Measurements from ENCODE around the gene FSTL3. TPM values are rescaled to one million over a fixed set of nuclear protein-coding genes. Genes with fewer than 3 reads are reported as not detected.
A peak's percentile ranks its signal among the peaks of the same experiment; 100 is the strongest.

Gene FSTL3
- total RNA-seq, 4 donors from 2014 or later = 14.4 to 51.6 (median 43.5) TPM

DNA sequence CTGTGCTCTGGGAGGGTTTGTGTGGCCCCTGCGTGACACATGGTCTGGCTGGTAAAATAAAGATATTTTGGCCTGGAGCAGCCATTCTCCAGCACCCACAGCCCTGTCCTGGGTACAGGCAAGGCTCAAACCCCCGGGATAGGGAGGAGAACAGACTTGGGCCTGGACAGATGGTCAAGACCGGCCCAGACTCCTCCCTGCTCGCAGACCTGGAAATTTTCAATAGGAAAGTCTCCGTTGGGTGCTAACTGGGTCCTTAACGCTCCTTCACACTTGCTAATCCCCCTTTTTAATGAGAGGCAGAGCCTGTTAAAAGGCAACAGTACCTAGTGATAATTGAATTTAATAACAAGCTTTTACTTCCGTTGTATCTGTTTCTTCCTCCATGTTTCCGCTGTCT, 35.1 kb downstream of the FSTL3 start:
- DNase-seq (ENCODE audit: low spot score in 2 of 2) = no peak
- TF ChIP-seq, protein P1, sequence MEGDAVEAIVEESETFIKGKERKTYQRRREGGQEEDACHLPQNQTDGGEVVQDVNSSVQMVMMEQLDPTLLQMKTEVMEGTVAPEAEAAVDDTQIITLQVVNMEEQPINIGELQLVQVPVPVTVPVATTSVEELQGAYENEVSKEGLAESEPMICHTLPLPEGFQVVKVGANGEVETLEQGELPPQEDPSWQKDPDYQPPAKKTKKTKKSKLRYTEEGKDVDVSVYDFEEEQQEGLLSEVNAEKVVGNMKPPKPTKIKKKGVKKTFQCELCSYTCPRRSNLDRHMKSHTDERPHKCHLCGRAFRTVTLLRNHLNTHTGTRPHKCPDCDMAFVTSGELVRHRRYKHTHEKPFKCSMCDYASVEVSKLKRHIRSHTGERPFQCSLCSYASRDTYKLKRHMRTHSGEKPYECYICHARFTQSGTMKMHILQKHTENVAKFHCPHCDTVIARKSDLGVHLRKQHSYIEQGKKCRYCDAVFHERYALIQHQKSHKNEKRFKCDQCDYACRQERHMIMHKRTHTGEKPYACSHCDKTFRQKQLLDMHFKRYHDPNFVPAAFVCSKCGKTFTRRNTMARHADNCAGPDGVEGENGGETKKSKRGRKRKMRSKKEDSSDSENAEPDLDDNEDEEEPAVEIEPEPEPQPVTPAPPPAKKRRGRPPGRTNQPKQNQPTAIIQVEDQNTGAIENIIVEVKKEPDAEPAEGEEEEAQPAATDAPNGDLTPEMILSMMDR (IDR thresholded peaks at IDR 0.05) = no peak
- TF ChIP-seq POLR2A (IDR thresholded peaks at IDR 0.05) = no peak
- H3K4me3 ChIP-seq (ENCODE audit: low read depth, poor library complexity, severe bottlenecking) = no peak overlapping the region
- intact Hi-C loops (cut with DNase I; ENCODE audit: low total_unique reads) = no loop called here
- 69 to 71% methylated on average over 8 of the region's 8 CpGs for WGBS, 2 donors

DNA sequence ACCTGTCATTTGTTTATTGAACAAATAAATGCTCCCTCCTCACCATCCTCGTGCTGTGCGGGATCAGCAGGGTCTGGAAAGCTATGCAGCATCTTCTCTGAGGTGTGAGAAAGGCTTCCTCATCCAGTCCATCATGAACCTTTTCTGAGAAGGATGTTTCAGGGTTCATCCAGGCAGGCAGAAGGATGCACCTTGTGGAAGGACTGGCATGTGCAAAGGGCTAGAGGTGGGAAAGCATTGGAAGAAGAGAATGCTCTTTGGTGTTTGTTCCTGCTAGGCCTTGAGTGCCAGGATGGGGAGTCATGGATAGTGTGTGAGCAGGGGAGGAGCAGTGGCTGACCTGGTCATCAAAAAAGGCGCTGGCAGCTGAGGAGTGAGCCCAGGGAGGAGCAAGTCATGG, 39.2 kb downstream of the FSTL3 start:
- TF ChIP-seq, protein P1 (IDR thresholded peaks at IDR 0.05) = no peak
- TF ChIP-seq POLR2A (IDR thresholded peaks at IDR 0.05) = no peak
- WGBS, 2 donors = 94 to 100% methylated on average over 3 of the region's 3 CpGs
- intact Hi-C loops (cut with DNase I; ENCODE audit: low total_unique reads) = no loop called here

DNA sequence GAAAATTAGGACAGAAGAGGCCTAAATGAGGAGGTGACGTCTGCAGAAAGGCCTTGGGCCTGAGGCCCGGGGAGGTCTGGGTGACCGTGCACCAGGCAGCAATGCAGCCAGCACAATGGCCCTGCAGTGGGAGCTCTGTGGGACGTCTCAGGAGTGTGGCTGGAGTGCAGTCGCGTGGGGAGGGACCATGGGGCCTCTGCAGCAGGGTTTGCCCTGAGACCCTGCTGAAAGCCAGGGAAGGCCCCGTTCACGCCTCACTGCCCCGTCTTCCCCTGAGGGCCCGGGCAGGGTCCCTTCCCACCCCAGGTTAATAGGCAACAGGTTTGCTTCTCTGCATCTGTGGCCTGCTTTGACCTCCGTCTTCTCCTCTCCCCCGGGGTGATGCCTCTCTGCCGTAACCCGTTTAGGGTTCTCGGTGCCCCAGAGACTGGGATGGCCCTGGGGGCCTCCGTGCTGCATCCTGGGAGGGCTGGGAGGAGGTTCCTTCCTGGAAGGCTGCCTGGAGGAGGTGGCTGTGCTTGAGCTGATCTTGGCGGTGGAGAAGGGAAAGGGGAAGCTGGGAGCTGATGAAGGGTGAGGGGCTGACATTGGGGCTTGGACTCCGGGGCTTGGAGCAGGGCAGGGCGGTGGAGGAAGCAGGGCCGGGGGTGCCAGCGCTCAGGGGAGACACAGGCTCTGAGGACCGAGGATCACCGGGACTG, 42.2 kb downstream of the FSTL3 start:
- H3K4me3 ChIP-seq (ENCODE audit: low read depth, poor library complexity, severe bottlenecking) = no peak overlapping the region
- intact Hi-C loops (cut with DNase I; ENCODE audit: low total_unique reads) = no loop called here
- WGBS, 2 donors = 63 to 71% methylated on average over 22 to 23 of the region's 23 CpGs

More for the DNA sequence above, 39.2 kb downstream of the FSTL3 start:
- no peak overlapping the region for H3K4me3 ChIP-seq (ENCODE audit: low read depth, poor library complexity, severe bottlenecking)
- DNase-seq (ENCODE audit: low spot score in 2 of 2) = no peak

DNA sequence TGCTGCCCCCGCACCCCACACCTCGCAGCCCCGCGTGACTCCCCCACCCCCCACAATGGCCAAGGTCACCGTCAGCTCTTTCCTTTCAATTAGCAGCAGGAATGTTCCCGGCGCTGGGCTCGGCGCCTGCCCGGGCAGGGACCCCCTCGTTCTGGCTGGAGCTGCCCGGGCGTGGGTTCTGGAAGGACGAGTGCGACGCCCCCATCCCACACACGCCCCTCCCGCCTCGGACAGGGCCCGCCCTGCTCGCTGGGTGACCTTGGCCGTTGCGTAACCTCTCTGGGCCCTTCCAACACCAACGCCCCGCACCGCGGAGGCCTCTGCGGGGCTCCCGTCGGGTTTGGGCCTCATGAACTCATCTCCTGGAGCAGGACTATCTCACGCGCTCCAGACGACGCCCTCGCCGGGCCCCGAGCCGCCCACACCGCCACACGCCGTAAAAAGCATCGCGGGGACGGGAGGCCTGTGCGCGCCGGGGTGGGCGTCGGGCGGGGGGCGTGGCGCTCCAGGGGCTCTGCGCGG, 42.9 kb downstream of the FSTL3 start:
- TF ChIP-seq, protein P1 (IDR thresholded peaks at IDR 0.05) = no peak
- WGBS, 2 donors = 42 to 47% methylated on average over 30 to 40 of the region's 54 CpGs
- no peak overlapping the region for H3K4me3 ChIP-seq (ENCODE audit: low read depth, poor library complexity, severe bottlenecking)
- DNase-seq (ENCODE audit: low spot score in 2 of 2) = peak; percentile 32 to 93
- intact Hi-C loops (cut with DNase I; ENCODE audit: low total_unique reads) = no loop called here

More for the DNA sequence above, 42.2 kb downstream of the FSTL3 start:
- no peak for DNase-seq (ENCODE audit: low spot score in 2 of 2)
- TF ChIP-seq POLR2A (IDR thresholded peaks at IDR 0.05) = no peak
- TF ChIP-seq, protein P1 (IDR thresholded peaks at IDR 0.05) = no peak

DNA sequence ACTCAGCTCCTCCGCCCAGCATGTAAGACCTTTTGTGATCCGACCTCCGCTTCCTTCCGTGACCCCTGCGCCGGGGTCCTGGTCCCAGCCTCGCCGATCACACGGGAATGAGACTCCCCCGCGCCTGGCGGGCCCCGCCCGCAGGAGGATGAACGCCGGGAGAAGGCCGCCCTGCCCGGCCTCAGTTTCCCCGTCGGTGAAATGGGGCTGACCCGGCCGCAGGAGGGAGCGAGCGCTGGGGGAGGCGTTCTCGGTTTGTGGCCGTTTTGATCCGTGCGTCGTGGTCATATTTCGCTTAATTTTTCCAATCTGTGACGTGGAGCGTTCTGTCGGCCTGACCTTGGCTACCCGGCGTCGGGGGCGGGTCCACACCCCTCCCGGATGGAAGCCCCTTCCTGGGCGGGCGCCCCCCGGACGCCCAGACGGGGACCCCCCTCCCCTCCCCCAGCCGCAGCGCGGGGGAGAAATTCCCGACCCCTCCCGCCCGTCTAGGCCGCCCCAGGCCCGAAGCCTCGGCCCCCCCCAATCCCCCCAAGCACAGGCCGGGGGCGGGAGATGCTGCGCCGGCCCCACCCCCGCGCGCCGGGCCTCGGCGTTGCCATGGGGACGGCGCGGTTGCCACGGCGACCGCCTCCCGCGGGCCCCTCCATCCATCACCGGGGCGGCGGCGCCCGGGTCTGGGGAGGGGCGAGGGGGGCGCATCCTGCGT, 43.6 kb downstream of the FSTL3 start:
- no peak for DNase-seq (ENCODE audit: low spot score in 2 of 2)
- H3K4me3 ChIP-seq (ENCODE audit: low read depth, poor library complexity, severe bottlenecking) = no peak overlapping the region
- TF ChIP-seq POLR2A (IDR thresholded peaks at IDR 0.05) = no peak
- TF ChIP-seq, protein P1 (IDR thresholded peaks at IDR 0.05) = no peak

More for the DNA sequence above, 43.6 kb downstream of the FSTL3 start:
- intact Hi-C loops (cut with DNase I; ENCODE audit: low total_unique reads) = no loop called here
- 54 to 63% methylated on average over 51 to 60 of the region's 79 CpGs for WGBS, 2 donors

Measured in lower leg skin (tissue), 4 donors.